ENCODE data around the gene TEKT5. TPM values are rescaled to one million over a fixed set of nuclear protein-coding genes. Genes with fewer than 3 reads are reported as not detected.

TEKT5 gene
- total RNA-seq, 1 donor = under 0.01 TPM

GRCh38 chr16:10601444-10602408, 93.0 kb downstream of the TEKT5 start:
- TF ChIP-seq, protein P1, sequence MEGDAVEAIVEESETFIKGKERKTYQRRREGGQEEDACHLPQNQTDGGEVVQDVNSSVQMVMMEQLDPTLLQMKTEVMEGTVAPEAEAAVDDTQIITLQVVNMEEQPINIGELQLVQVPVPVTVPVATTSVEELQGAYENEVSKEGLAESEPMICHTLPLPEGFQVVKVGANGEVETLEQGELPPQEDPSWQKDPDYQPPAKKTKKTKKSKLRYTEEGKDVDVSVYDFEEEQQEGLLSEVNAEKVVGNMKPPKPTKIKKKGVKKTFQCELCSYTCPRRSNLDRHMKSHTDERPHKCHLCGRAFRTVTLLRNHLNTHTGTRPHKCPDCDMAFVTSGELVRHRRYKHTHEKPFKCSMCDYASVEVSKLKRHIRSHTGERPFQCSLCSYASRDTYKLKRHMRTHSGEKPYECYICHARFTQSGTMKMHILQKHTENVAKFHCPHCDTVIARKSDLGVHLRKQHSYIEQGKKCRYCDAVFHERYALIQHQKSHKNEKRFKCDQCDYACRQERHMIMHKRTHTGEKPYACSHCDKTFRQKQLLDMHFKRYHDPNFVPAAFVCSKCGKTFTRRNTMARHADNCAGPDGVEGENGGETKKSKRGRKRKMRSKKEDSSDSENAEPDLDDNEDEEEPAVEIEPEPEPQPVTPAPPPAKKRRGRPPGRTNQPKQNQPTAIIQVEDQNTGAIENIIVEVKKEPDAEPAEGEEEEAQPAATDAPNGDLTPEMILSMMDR (IDR thresholded peaks at IDR 0.05; ENCODE audit: insufficient read depth, low read depth, low read length) = no peak
- no peak overlapping the region for H3K4me3 ChIP-seq (ENCODE audit: low read depth, low read length)
- no peak for DNase-seq (ENCODE audit: low read depth)

GRCh38 chr16:10600782-10601443, 93.8 kb downstream of the TEKT5 start:
- no peak for DNase-seq (ENCODE audit: low read depth)
- no peak overlapping the region for H3K4me3 ChIP-seq (ENCODE audit: low read depth, low read length)
- TF ChIP-seq, protein P1 (IDR thresholded peaks at IDR 0.05; ENCODE audit: insufficient read depth, low read depth, low read length) = no peak

GRCh38 chr16:10599626-10600025, 95.1 kb downstream of the TEKT5 start:
- no peak overlapping the region for H3K4me3 ChIP-seq (ENCODE audit: low read depth, low read length)
- DNase-seq (ENCODE audit: low read depth) = no peak
- TF ChIP-seq, protein P1 (IDR thresholded peaks at IDR 0.05; ENCODE audit: insufficient read depth, low read depth, low read length) = no peak

DNA sequence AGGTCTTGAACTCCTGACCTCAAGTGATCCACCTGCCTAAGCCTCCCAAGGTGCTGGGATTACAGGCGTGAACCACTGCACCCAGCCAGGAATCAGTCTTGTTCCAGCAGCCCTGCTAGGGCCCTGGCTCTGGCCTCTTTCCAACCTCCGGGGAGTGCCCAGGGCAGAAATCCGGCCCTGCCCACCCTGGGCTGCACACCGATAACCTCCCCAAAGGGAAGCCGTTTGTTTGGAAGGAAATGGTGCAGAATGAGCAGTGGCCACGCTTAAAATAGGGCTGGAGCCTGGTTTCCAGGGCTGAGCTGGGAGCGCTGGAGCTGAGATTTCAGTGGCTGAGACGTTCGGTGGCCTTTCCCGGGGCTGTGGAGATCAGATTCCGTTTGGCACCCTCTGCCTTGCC, 96.6 kb downstream of the TEKT5 start:
- DNase-seq (ENCODE audit: low read depth) = no peak
- TF ChIP-seq, protein P1 (IDR thresholded peaks at IDR 0.05; ENCODE audit: insufficient read depth, low read depth, low read length) = no peak
- no peak overlapping the region for H3K4me3 ChIP-seq (ENCODE audit: low read depth, low read length)

DNA sequence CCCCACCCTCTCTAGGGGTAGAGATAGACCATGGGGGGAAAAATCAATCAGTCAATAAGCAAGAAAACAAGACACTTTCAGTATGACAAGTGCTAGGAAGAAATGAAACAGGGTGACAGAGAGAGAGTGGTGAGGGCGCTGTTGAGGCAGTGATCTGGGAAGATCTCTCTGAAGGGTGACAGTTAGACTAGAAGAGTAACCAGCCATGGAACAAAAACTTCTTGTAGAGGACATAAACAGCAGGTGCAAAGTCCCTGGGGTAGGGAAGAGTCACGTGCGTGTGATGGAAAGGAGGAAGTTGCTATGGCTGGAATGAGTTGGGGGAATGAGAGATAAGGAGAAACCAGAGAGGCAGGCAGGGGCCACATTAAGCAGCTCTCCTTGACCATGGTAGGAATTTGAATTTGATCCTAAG, 97.5 kb downstream of the TEKT5 start:
- no peak for DNase-seq (ENCODE audit: low read depth)
- no peak overlapping the region for H3K4me3 ChIP-seq (ENCODE audit: low read depth, low read length)
- TF ChIP-seq, protein P1 (IDR thresholded peaks at IDR 0.05; ENCODE audit: insufficient read depth, low read depth, low read length) = no peak

GRCh38 chr16:10594312-10594950, 100.3 kb downstream of the TEKT5 start:
- H3K4me3 ChIP-seq (ENCODE audit: low read depth, low read length) = no peak overlapping the region
- no peak for DNase-seq (ENCODE audit: low read depth)
- TF ChIP-seq, protein P1 (IDR thresholded peaks at IDR 0.05; ENCODE audit: insufficient read depth, low read depth, low read length) = no peak
